GM23248 (cell line): ENCODE measurements around the gene ZNF277.

Experiments used
- EZH2 ChIP-seq: fragments of 200-600 bp; sonication (generic); IDR thresholded peaks from 2 replicates; pipeline ENCODE4 v1.6.1; 2018; ENCODE audit warnings: antibody characterized with exemption, mild to moderate bottlenecking; ENCODE audit not compliant: insufficient read depth, poor library complexity, severe bottlenecking
- EZH2phosphoT487 ChIP-seq: fragments of 200-600 bp; sonication (generic); IDR thresholded peaks from 2 replicates; pipeline ENCODE4 v1.6.1; 2018; ENCODE audit warnings: antibody characterized with exemption, moderate library complexity, mild to moderate bottlenecking, low read depth; ENCODE audit not compliant: insufficient read depth

GRCh38 chr7:112190120-112190519 is 16.4 kb upstream of the ZNF277 start:
- no peak for TF ChIP-seq EZH2
- TF ChIP-seq EZH2phosphoT487 = no peak
